ENCODE measurements around the gene XRCC6.
"Not testable (repeated sequence)": the region's sequence is repeated elsewhere in the genome, so short reads cannot be mapped to it uniquely, and the experiment has no call there.

GRCh38 chr22:41593336-41593960, 27.6 kb upstream of the XRCC6 start:
- TF ChIP-seq CTCF (conservative IDR thresholded peaks at IDR 0.05 in 1 of 2, IDR thresholded peaks at IDR 0.05 in 1 of 2; ENCODE audit: low read depth in 1 of 2, low read length in 2 of 2); EZH2 (IDR thresholded peaks at IDR 0.05; ENCODE audit: low read length, missing control alignments): not testable (repeated sequence)
